Measurements from ENCODE around the gene FADS2. TPM values are rescaled to one million over a fixed set of nuclear protein-coding genes. Genes with fewer than 3 reads are reported as not detected.

Gene FADS2
- total and polyA plus RNA-seq, 3 donors from 2014 or later, result 73.5 to 123 (median 80.8) TPM

GRCh38 chr11:61794579-61794978 lies 33.5 kb upstream of the FADS2 start:
- no peak for DNase-seq
- Histone ChIP-seq H3K36me3 (ENCODE audit: low read depth, missing control alignments) (no peaks in the 10 kb centered on the region), H3K27ac (no peak overlapping the region), H3K4me1 (peaks cover 20% of the 10 kb centered on the region), H3K9me3 (no peaks in the 10 kb centered on the region), H3K4me3 (no peak overlapping the region), H3K27me3 (no peaks in the 10 kb centered on the region)
- intact Hi-C loops (cut with DNase I; ENCODE audit: low total_unique reads), result loop anchor here (10.0 kb wide), 2 partner anchors 160 to 310 kb away; partner anchors contain the start of gene BEST1
- no peak for TF ChIP-seq CTCF (IDR thresholded peaks at IDR 0.05)
- TF ChIP-seq POLR2A (IDR thresholded peaks at IDR 0.05), result no peak
- 83 to 84% methylated on average over 4 of the region's 4 CpGs for WGBS, 2 donors

GRCh38 chr11:61795459-61795858 lies 32.6 kb upstream of the FADS2 start:
- Histone ChIP-seq H3K27me3 (no peaks in the 10 kb centered on the region), H3K36me3 (ENCODE audit: low read depth, missing control alignments) (no peaks in the 10 kb centered on the region), H3K4me3 (no peak overlapping the region), H3K27ac (no peak overlapping the region), H3K4me1 (peaks cover 20% of the 10 kb centered on the region), H3K9me3 (no peaks in the 10 kb centered on the region)
- no peak for TF ChIP-seq CTCF (IDR thresholded peaks at IDR 0.05)
- TF ChIP-seq POLR2A (IDR thresholded peaks at IDR 0.05), result no peak
- WGBS, 2 donors, result 83 to 91% methylated on average over 12 of the region's 12 CpGs
- no peak for DNase-seq
- intact Hi-C loops (cut with DNase I; ENCODE audit: low total_unique reads), result loop anchor here (10.0 kb wide), 2 partner anchors 159 to 309 kb away; partner anchors contain the start of gene BEST1

GRCh38 chr11:61795876-61796526 lies 32.1 kb upstream of the FADS2 start:
- Histone ChIP-seq H3K27me3 (no peaks in the 10 kb centered on the region), H3K27ac (no peak overlapping the region), H3K9me3 (no peaks in the 10 kb centered on the region), H3K4me3 (no peak overlapping the region), H3K36me3 (ENCODE audit: low read depth, missing control alignments) (no peaks in the 10 kb centered on the region), H3K4me1 (peaks cover 20% of the 10 kb centered on the region)
- no peak for TF ChIP-seq CTCF (IDR thresholded peaks at IDR 0.05)
- no peak for TF ChIP-seq POLR2A (IDR thresholded peaks at IDR 0.05)
- intact Hi-C loops (cut with DNase I; ENCODE audit: low total_unique reads), result loop anchor here (10.0 kb wide), 2 partner anchors 159 to 309 kb away; partner anchors contain the start of gene BEST1
- DNase-seq, result no peak
- WGBS, 2 donors, result 89 to 93% methylated on average over 10 to 17 of the region's 18 CpGs

DNA sequence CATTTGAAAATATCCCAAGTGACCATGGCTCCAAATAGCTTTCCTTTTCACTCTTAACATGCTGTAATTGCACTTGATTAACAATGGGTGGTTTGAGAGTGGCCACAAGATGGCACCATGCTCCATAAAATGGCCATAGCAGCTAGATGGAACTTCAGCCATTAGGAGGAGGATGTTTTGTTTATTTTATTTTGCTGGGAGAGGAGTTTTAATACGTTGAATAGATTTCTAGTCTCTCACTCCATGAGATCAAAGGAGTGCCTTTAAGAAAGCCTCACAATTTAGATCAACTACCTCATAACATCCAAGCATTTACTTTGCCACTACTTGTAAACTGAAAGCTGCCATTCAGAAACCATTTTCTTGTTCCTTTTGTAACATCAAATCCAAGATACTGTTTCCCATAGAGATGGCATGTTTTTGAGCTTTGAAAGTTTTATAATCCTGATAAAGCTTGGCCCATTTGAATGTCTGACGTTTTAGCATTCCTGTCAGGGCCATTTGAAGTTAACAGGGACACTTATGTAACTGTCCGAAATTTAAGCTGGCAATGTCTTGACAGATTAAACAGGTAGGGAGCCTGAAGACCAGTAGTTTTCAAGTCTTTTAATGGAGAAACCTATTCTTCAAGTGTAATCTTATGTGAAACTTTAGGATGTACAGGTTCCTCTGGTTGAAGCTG lies 30.7 kb upstream of the FADS2 start:
- Histone ChIP-seq H3K9me3 (no peaks in the 10 kb centered on the region), H3K27ac (peak overlapping the region in 1 of 2 donors; percentile 54), H3K27me3 (no peaks in the 10 kb centered on the region), H3K36me3 (ENCODE audit: low read depth, missing control alignments) (no peaks in the 10 kb centered on the region), H3K4me3 (no peak overlapping the region), H3K4me1 (peaks cover 13% of the 10 kb centered on the region)
- TF ChIP-seq CTCF (IDR thresholded peaks at IDR 0.05) (peak; percentile 81 to 94 (median 91)), POLR2A (IDR thresholded peaks at IDR 0.05) (no peak)
- intact Hi-C loops (cut with DNase I; ENCODE audit: low total_unique reads), result loop anchor here (10.0 kb wide), 2 partner anchors 157 to 307 kb away; partner anchors contain the start of gene BEST1
- DNase-seq, result peak; percentile 91
- WGBS, 2 donors, result 37 to 44% methylated on average over 3 of the region's 3 CpGs
